Keratinocyte (primary cell): ENCODE measurements around the gene ATRAID. TPM values are rescaled to one million over a fixed set of nuclear protein-coding genes. Genes with fewer than 3 reads are reported as not detected.

Experiments
- DNase-seq: peaks from one replicate; pipeline ENCODE4 v3.0.0-alpha.2; 2011; ENCODE audit warnings: low read depth, missing footprints, low spot score
- FAIRE-seq: peaks from 2 replicates; lab custom pipeline; 2011; peaks lifted over from hg19 to GRCh38; lab: Jason Lieb, UNC
- H2AFZ ChIP-seq: 2 replicates; pipeline ENCODE4 v1.6.0; 2012; ENCODE audit warnings: low read length, control low read depth, inconsistent platforms; ENCODE audit not compliant: control insufficient read depth
- H3K27ac ChIP-seq: 2 replicates; pipeline ENCODE4 v1.5.1; 2011; ENCODE audit warnings: low read length; ENCODE audit not compliant: control insufficient read depth, insufficient read depth
- H3K27me3 ChIP-seq: 3 replicates; pipeline ENCODE4 v1.6.0; 2011; ENCODE audit warnings: low read length; ENCODE audit not compliant: control insufficient read depth, insufficient read depth; ENCODE audit errors: extremely low read depth
- H3K36me3 ChIP-seq, 2 experiments: 2 replicates in 1 of 2; 3 replicates in 1 of 2; pipeline ENCODE4 v1.5.1; 2011; ENCODE audit warnings: low read length in 2 of 2, mild to moderate bottlenecking in 1 of 2; ENCODE audit not compliant: control insufficient read depth in 2 of 2, insufficient read depth in 2 of 2; ENCODE audit errors: extremely low read depth in 1 of 2
- H3K4me1 ChIP-seq: 3 replicates; pipeline ENCODE4 v1.5.1; 2011; ENCODE audit warnings: low read length; ENCODE audit not compliant: control insufficient read depth, insufficient read depth; ENCODE audit errors: extremely low read depth
- H3K4me2 ChIP-seq: 3 replicates; pipeline ENCODE4 v1.6.0; 2011; ENCODE audit warnings: low read depth, low read length; ENCODE audit not compliant: control insufficient read depth, insufficient read depth; ENCODE audit errors: extremely low read depth
- H3K4me3 ChIP-seq, 3 experiments: fragments of 200-600 bp in 1 of 3; sonication (generic) in 1 of 3; 2 replicates in 2 of 3; 3 replicates in 1 of 3; pipeline ENCODE4 v1.5.1; 2011 to 2016; ENCODE audit warnings: low read length in 3 of 3, mild to moderate bottlenecking in 3 of 3, control low read depth in 2 of 3, inconsistent platforms in 1 of 3, low read depth in 1 of 3, mixed read lengths in 1 of 3, mixed run types in 1 of 3, moderate library complexity in 1 of 3; ENCODE audit not compliant: control insufficient read depth in 2 of 3, insufficient read depth in 2 of 3; ENCODE audit errors: extremely low read depth in 1 of 3
- H3K79me2 ChIP-seq: 2 replicates; pipeline ENCODE4 v1.6.0; 2012; ENCODE audit warnings: low read length; ENCODE audit not compliant: control insufficient read depth, insufficient read depth
- H3K9ac ChIP-seq: 3 replicates; pipeline ENCODE4 v1.6.0; 2011; ENCODE audit warnings: low read length; ENCODE audit not compliant: control insufficient read depth, insufficient read depth; ENCODE audit errors: extremely low read depth
- H3K9me1 ChIP-seq: 3 replicates; pipeline ENCODE4 v1.6.0; 2011; ENCODE audit warnings: low read length; ENCODE audit not compliant: control insufficient read depth, insufficient read depth; ENCODE audit errors: extremely low read depth
- H3K9me3 ChIP-seq: 2 replicates; pipeline ENCODE4 v1.5.1; 2012; ENCODE audit warnings: low read depth, low read length; ENCODE audit not compliant: control insufficient read depth
- H4K20me1 ChIP-seq: 3 replicates; pipeline ENCODE4 v1.6.0; 2011; ENCODE audit warnings: low read length; ENCODE audit not compliant: control insufficient read depth, insufficient read depth; ENCODE audit errors: extremely low read depth
- EZH2 ChIP-seq: IDR thresholded peaks from one replicate; pipeline ENCODE4 v1.6.1; 2012; ENCODE audit warnings: inconsistent platforms, mild to moderate bottlenecking, low read length, moderate library complexity
- dilution Hi-C: fragments of 300-500 bp; cut with MboI; formaldehyde crosslinking; loops from one replicate; pipeline ENCODE4 v1.7.0; 2020; ENCODE audit warnings: low sequenced_read_pairs; ENCODE audit not compliant: extremely low pct_ligation_motif_present
- polyA plus RNA-seq, 5 experiments: library from polyadenylated mRNA; depleted of rRNA in 3 of 5; stranded (reverse) in 3 of 5; stranded (forward) in 1 of 5; unstranded in 1 of 5; fragments of >200 nt; gene quantifications; 1 replicate in 1 of 5; 2 replicates in 3 of 5; 3 replicates in 1 of 5; pipeline versions ENCODE4 v1.2.1 to v1.2.3, GENCODE V29; 2011 to 2012; ENCODE audit warnings: missing spikeins in 2 of 5, low read depth in 1 of 5, low replicate concordance in 1 of 5
- TF ChIP-seq, protein P1 (sequence below), 3 experiments: IDR thresholded peaks in 1 of 3; conservative IDR thresholded peaks in 1 of 3; optimal IDR thresholded peaks in 1 of 3; 2 replicates in 2 of 3; 3 replicates in 1 of 3; pipeline versions ENCODE3 to v1.5.1; 2011; ENCODE audit warnings: low read length in 3 of 3, mild to moderate bottlenecking in 3 of 3, moderate library complexity in 2 of 3, control low read depth in 1 of 3, inconsistent platforms in 1 of 3; ENCODE audit not compliant: insufficient read depth in 2 of 3; ENCODE audit errors: extremely low read depth in 1 of 3

The ATRAID gene
- polyA plus RNA-seq, 1 donor (not counting 4 experiments of a cell fraction or from before 2014, with no cell fraction given): 154 TPM

DNA sequence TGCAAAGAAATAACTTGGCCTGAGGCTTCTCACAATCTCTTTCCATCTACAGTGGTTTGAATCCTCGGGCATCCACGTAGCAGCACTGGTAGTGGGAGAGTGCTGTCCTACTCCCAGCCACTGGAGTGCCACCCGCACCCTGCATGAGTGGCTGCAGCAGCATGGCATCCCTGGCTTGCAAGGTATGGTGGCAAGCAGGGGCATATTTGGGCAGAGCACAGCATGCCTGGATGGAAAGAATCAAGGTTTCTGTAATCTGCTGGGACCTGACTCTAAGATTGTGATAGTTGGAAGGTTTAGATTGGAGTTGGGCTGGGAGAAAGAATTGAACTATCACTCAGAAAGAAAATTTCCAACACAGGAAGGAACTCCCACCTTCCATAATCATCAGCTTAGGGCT lies 9.3 kb downstream of the ATRAID start:
- Histone ChIP-seq H3K4me3 (no peak overlapping the region), H3K79me2 (peaks cover 21% of the 10 kb centered on the region), H3K9me3 (no peaks in the 10 kb centered on the region), H3K9ac (no peak overlapping the region), H3K27ac (no peak overlapping the region), H3K4me1 (peaks cover 17% of the 10 kb centered on the region), H3K4me2 (no peak overlapping the region), H3K9me1 (no peaks in the 10 kb centered on the region), H3K36me3 (peaks cover 33 to 55% of the 10 kb centered on the region in 2 experiments), H3K27me3 (no peaks in the 10 kb centered on the region), H4K20me1 (peaks cover 3% of the 10 kb centered on the region), H2AFZ (no peak overlapping the region)
- DNase-seq (no peak), FAIRE-seq (no peak)
- dilution Hi-C loops: no loop called here
- TF ChIP-seq, protein P1, sequence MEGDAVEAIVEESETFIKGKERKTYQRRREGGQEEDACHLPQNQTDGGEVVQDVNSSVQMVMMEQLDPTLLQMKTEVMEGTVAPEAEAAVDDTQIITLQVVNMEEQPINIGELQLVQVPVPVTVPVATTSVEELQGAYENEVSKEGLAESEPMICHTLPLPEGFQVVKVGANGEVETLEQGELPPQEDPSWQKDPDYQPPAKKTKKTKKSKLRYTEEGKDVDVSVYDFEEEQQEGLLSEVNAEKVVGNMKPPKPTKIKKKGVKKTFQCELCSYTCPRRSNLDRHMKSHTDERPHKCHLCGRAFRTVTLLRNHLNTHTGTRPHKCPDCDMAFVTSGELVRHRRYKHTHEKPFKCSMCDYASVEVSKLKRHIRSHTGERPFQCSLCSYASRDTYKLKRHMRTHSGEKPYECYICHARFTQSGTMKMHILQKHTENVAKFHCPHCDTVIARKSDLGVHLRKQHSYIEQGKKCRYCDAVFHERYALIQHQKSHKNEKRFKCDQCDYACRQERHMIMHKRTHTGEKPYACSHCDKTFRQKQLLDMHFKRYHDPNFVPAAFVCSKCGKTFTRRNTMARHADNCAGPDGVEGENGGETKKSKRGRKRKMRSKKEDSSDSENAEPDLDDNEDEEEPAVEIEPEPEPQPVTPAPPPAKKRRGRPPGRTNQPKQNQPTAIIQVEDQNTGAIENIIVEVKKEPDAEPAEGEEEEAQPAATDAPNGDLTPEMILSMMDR (optimal IDR thresholded peaks at IDR 0.05 in 1 of 3, IDR thresholded peaks at IDR 0.05 in 1 of 3, conservative IDR thresholded peaks at IDR 0.05 in 1 of 3; ENCODE audit: extremely low read depth in 1 of 3, insufficient read depth in 2 of 3, low read length in 3 of 3): no peak
- no peak for TF ChIP-seq EZH2

DNA sequence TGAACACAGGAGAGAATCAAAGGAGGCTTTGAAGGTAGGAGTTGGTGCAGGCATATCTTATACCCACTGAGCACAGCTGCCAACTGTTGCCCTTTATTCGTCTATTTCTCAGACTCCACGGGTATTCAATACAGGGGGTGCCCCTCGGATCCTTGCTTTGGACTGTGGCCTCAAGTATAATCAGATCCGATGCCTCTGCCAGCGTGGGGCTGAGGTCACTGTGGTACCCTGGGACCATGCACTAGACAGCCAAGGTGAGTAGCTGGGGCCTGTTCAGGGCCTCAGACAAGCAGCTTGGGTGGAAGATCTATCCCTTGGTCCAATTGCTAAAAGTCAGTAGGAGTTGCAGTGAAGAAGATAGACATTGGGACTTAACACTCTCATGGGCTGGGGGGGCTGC lies 10.6 kb downstream of the ATRAID start:
- Histone ChIP-seq H3K79me2 (peaks cover 21% of the 10 kb centered on the region), H4K20me1 (peaks cover 3% of the 10 kb centered on the region), H3K4me3 (no peak overlapping the region), H3K9me3 (no peaks in the 10 kb centered on the region), H3K27me3 (no peaks in the 10 kb centered on the region), H3K4me1 (peaks cover 12% of the 10 kb centered on the region), H3K27ac (no peak overlapping the region), H3K9me1 (no peaks in the 10 kb centered on the region), H3K4me2 (no peak overlapping the region), H2AFZ (no peak overlapping the region), H3K9ac (no peak overlapping the region), H3K36me3 (peaks cover 38 to 58% of the 10 kb centered on the region in 2 experiments)
- dilution Hi-C loops: no loop called here
- DNase-seq (no peak), FAIRE-seq (no peak)
- no peak for TF ChIP-seq EZH2
- TF ChIP-seq, protein P1 (optimal IDR thresholded peaks at IDR 0.05 in 1 of 3, IDR thresholded peaks at IDR 0.05 in 1 of 3, conservative IDR thresholded peaks at IDR 0.05 in 1 of 3; ENCODE audit: extremely low read depth in 1 of 3, insufficient read depth in 2 of 3, low read length in 3 of 3): no peak
